ENCODE measurements around the gene NTM.

NTM gene

GRCh38 chr11:132008226-132008625 is 637.8 kb downstream of the NTM start:
- no peak for DNase-seq
- TF ChIP-seq CTCF (IDR thresholded peaks at IDR 0.05; ENCODE audit: low read depth, low read length), result no peak
- Histone ChIP-seq H3K27ac (no peak overlapping the region), H3K9me3 (ENCODE audit: severe bottlenecking) (no peaks in the 10 kb centered on the region), H3K27me3 (ENCODE audit: insufficient read depth, low read depth, severe bottlenecking) (no peaks in the 10 kb centered on the region), H3K36me3 (no peaks in the 10 kb centered on the region), H3K4me3 (ENCODE audit: low read depth, low read length) (no peak overlapping the region)

GRCh38 chr11:132008872-132009271 is 638.5 kb downstream of the NTM start:
- no peaks in the 10 kb centered on the region for H3K27me3 ChIP-seq (ENCODE audit: insufficient read depth, low read depth, severe bottlenecking)
- H3K4me3 ChIP-seq (ENCODE audit: low read depth, low read length), result no peak overlapping the region
- no peaks in the 10 kb centered on the region for H3K36me3 ChIP-seq
- H3K27ac ChIP-seq, result no peak overlapping the region
- no peak for TF ChIP-seq CTCF (IDR thresholded peaks at IDR 0.05; ENCODE audit: low read depth, low read length)
- no peaks in the 10 kb centered on the region for H3K9me3 ChIP-seq (ENCODE audit: severe bottlenecking)
- DNase-seq, result no peak

GRCh38 chr11:132020001-132020400 is 649.6 kb downstream of the NTM start:
- Histone ChIP-seq H3K27ac (no peak overlapping the region), H3K36me3 (no peaks in the 10 kb centered on the region), H3K9me3 (ENCODE audit: severe bottlenecking) (peaks cover 4% of the 10 kb centered on the region), H3K4me3 (ENCODE audit: low read depth, low read length) (no peak overlapping the region), H3K27me3 (ENCODE audit: insufficient read depth, low read depth, severe bottlenecking) (no peaks in the 10 kb centered on the region)
- TF ChIP-seq CTCF (IDR thresholded peaks at IDR 0.05; ENCODE audit: low read depth, low read length), result no peak
- no peak for DNase-seq

- H3K36me3 ChIP-seq, result no peaks in the 10 kb centered on the region
- peaks cover 4% of the 10 kb centered on the region for H3K9me3 ChIP-seq (ENCODE audit: severe bottlenecking)
- H3K27ac ChIP-seq, result no peak overlapping the region
- no peak for DNase-seq
- no peaks in the 10 kb centered on the region for H3K27me3 ChIP-seq (ENCODE audit: insufficient read depth, low read depth, severe bottlenecking)
- no peak for TF ChIP-seq CTCF (IDR thresholded peaks at IDR 0.05; ENCODE audit: low read depth, low read length)
- no peak overlapping the region for H3K4me3 ChIP-seq (ENCODE audit: low read depth, low read length)
Measured at GRCh38 chr11:132022285-132022684, 651.9 kb downstream of the NTM start.

GRCh38 chr11:132022733-132023478 is 652.5 kb downstream of the NTM start:
- no peak for DNase-seq
- Histone ChIP-seq H3K27me3 (ENCODE audit: insufficient read depth, low read depth, severe bottlenecking) (no peaks in the 10 kb centered on the region), H3K9me3 (ENCODE audit: severe bottlenecking) (peaks cover 4% of the 10 kb centered on the region), H3K36me3 (no peaks in the 10 kb centered on the region), H3K4me3 (ENCODE audit: low read depth, low read length) (no peak overlapping the region), H3K27ac (no peak overlapping the region)
- TF ChIP-seq CTCF (IDR thresholded peaks at IDR 0.05; ENCODE audit: low read depth, low read length), result no peak

Data from WERI-Rb-1 (cell line).